ENCODE results near the gene CLUH.

DNA sequence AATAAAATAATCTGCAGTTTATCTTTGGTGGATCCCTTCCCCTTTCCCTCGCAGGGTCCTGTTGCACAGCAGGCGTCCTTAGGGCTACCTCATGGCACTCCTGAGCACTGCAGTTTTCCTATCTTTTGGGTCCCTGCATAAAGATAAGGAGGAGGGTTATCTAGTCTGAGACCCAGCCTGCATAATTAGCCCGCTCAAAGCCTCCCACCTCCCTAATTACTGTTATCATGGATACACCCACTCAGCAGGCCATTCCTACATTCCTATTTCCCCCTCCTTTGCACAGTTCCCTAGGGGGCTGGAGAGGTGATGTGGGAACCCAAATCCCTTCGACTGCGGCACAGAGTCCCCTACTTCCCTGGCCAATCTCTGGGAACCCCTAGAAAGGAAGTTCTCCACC is 5.1 kb upstream of the CLUH start:
- TF ChIP-seq, protein P1, sequence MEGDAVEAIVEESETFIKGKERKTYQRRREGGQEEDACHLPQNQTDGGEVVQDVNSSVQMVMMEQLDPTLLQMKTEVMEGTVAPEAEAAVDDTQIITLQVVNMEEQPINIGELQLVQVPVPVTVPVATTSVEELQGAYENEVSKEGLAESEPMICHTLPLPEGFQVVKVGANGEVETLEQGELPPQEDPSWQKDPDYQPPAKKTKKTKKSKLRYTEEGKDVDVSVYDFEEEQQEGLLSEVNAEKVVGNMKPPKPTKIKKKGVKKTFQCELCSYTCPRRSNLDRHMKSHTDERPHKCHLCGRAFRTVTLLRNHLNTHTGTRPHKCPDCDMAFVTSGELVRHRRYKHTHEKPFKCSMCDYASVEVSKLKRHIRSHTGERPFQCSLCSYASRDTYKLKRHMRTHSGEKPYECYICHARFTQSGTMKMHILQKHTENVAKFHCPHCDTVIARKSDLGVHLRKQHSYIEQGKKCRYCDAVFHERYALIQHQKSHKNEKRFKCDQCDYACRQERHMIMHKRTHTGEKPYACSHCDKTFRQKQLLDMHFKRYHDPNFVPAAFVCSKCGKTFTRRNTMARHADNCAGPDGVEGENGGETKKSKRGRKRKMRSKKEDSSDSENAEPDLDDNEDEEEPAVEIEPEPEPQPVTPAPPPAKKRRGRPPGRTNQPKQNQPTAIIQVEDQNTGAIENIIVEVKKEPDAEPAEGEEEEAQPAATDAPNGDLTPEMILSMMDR (IDR thresholded peaks at IDR 0.05) = no peak
- TF ChIP-seq POLR2A (IDR thresholded peaks at IDR 0.05) (no peak), EP300 (IDR thresholded peaks at IDR 0.05) (no peak)

Measured in ovary (tissue), 3 donors.